GM23248 (cell line): ENCODE measurements around the gene TAOK1. TPM values are rescaled to one million over a fixed set of nuclear protein-coding genes. Genes with fewer than 3 reads are reported as not detected.

Experiments
- DNase-seq: peaks from one replicate; pipeline ENCODE4 v3.0.0-alpha.2; 2015
- H2AFZ ChIP-seq: fragments of 200-600 bp; sonication (generic); 2 replicates; pipeline ENCODE4 v1.6.1; 2016; ENCODE audit warnings: antibody characterized with exemption
- H3F3A ChIP-seq: fragments of 200-600 bp; sonication (generic); 2 replicates; pipeline ENCODE4 v1.6.1; 2016; ENCODE audit warnings: mild to moderate bottlenecking, antibody characterized with exemption, mixed run types; ENCODE audit not compliant: insufficient read depth
- H3K27ac ChIP-seq: fragments of 200-600 bp; sonication (generic); 2 replicates; pipeline ENCODE4 v1.5.1; 2016; ENCODE audit warnings: mild to moderate bottlenecking
- H3K27me3 ChIP-seq: fragments of 200-600 bp; sonication (generic); replicated peaks from 2 replicates; pipeline ENCODE4 v1.6.1; 2016; ENCODE audit warnings: mild to moderate bottlenecking; ENCODE audit not compliant: insufficient read depth
- H3K36me3 ChIP-seq: fragments of 200-600 bp; sonication (generic); 2 replicates; pipeline ENCODE4 v1.6.1; 2016; ENCODE audit warnings: low read depth, mild to moderate bottlenecking
- H3K4me1 ChIP-seq: fragments of 200-600 bp; sonication (generic); 2 replicates; pipeline ENCODE4 v1.6.1; 2016; ENCODE audit warnings: mild to moderate bottlenecking; ENCODE audit not compliant: insufficient read depth
- H3K4me2 ChIP-seq: fragments of 200-600 bp; sonication (generic); one replicate; pipeline ENCODE4 v1.6.1; 2016; ENCODE audit warnings: mild to moderate bottlenecking; ENCODE audit not compliant: unreplicated experiment
- H3K4me3 ChIP-seq: fragments of 200-600 bp; sonication (generic); 2 replicates; pipeline ENCODE4 v1.5.1; 2016; ENCODE audit warnings: mild to moderate bottlenecking
- H3K79me2 ChIP-seq: fragments of 200-600 bp; sonication (generic); 2 replicates; pipeline ENCODE4 v1.6.1; 2016; ENCODE audit warnings: mild to moderate bottlenecking; ENCODE audit not compliant: insufficient read depth
- H3K9ac ChIP-seq: fragments of 200-600 bp; sonication (generic); 2 replicates; pipeline ENCODE4 v1.6.1; 2016; ENCODE audit warnings: mild to moderate bottlenecking
- H3K9me2 ChIP-seq: fragments of 200-600 bp; sonication (generic); 2 replicates; pipeline ENCODE4 v1.6.1; 2016; ENCODE audit warnings: mixed run types, mild to moderate bottlenecking, moderate library complexity; ENCODE audit not compliant: insufficient read depth
- H3K9me3 ChIP-seq: fragments of 200-600 bp; sonication (generic); one replicate; pipeline ENCODE4 v1.6.1; 2017; ENCODE audit warnings: low read depth
- H4K20me1 ChIP-seq: fragments of 200-600 bp; sonication (generic); 2 replicates; pipeline ENCODE4 v1.6.0; 2016; ENCODE audit not compliant: insufficient read depth
- EZH2 ChIP-seq: fragments of 200-600 bp; sonication (generic); IDR thresholded peaks from 2 replicates; pipeline ENCODE4 v1.6.1; 2018; ENCODE audit warnings: antibody characterized with exemption, mild to moderate bottlenecking; ENCODE audit not compliant: insufficient read depth, poor library complexity, severe bottlenecking
- EZH2phosphoT487 ChIP-seq: fragments of 200-600 bp; sonication (generic); IDR thresholded peaks from 2 replicates; pipeline ENCODE4 v1.6.1; 2018; ENCODE audit warnings: antibody characterized with exemption, moderate library complexity, mild to moderate bottlenecking, low read depth; ENCODE audit not compliant: insufficient read depth
- WGBS, 2 experiments: methylation state at CpG; one replicate each; pipeline ENCODE4 v1.1.6; 2015 to 2017; ENCODE audit warnings: low lambda C conversion rate in 2 of 2, low coverage in 1 of 2; ENCODE audit errors: missing lambda C conversion rate in 2 of 2; 5-methylcytosine and 5-hydroxymethylcytosine counted together
- in situ Hi-C: fragments of 300-500 bp; cut with MboI; formaldehyde crosslinking; loops from 2 replicates; pipeline ENCODE4 v1.15.0; 2020
- polyA plus RNA-seq: library from polyadenylated mRNA; unstranded; fragments of >200 nt; fragmentation: Nextera tagmentation; extraction: Ambion mirVana; gene quantifications from 2 replicates; pipeline ENCODE4 v1.2.1, GENCODE V29; 2016
- total RNA-seq: library from RNA; depleted of rRNA; stranded (reverse); fragments of >200 nt; shearing (Covaris generic); gene quantifications from 2 replicates; pipeline ENCODE4 v1.2.3, GENCODE V29; 2014

TAOK1 gene
- total and polyA plus RNA-seq, 2 experiments from 2014 or later, result 7.6 to 49.9 TPM

GRCh38 chr17:29585080-29585751, 195.1 kb downstream of the TAOK1 start:
- H3K9me2 ChIP-seq, result no peaks in the 10 kb centered on the region
- peaks cover 69% of the 10 kb centered on the region for H3K79me2 ChIP-seq
- WGBS, 2 experiments, result 77 to 78% methylated on average over 8 of the region's 8 CpGs
- H3K4me1 ChIP-seq, result peaks cover 17% of the 10 kb centered on the region
- no peak overlapping the region for H3K4me3 ChIP-seq
- H3K36me3 ChIP-seq, result no peaks in the 10 kb centered on the region; the same call in 1 of the 2 replicates
- in situ Hi-C loops, result no loop called here
- no peaks in the 10 kb centered on the region for H3K27me3 ChIP-seq
- no peak for DNase-seq
- peaks cover 3% of the 10 kb centered on the region; the same call in 1 of the 2 replicates for H4K20me1 ChIP-seq
- no peaks in the 10 kb centered on the region for H3F3A ChIP-seq
- no peak overlapping the region for H3K9ac ChIP-seq
- no peaks in the 10 kb centered on the region for H3K9me3 ChIP-seq
- no peak overlapping the region for H2AFZ ChIP-seq
- H3K4me2 ChIP-seq, result no peak overlapping the region
- H3K27ac ChIP-seq, result no peak overlapping the region
- TF ChIP-seq EZH2phosphoT487 (no peak), EZH2 (no peak)

GRCh38 chr17:29586676-29587469, 196.7 kb downstream of the TAOK1 start:
- H3F3A ChIP-seq, result peaks cover 6% of the 10 kb centered on the region; the same call in 1 of the 2 replicates
- no peak overlapping the region for H3K27ac ChIP-seq
- H3K4me3 ChIP-seq, result no peak overlapping the region
- H3K9ac ChIP-seq, result peak overlapping the region; percentile 81; the same call in 1 of the 2 replicates
- in situ Hi-C loops, result no loop called here
- no peak overlapping the region for H2AFZ ChIP-seq
- H3K36me3 ChIP-seq, result no peaks in the 10 kb centered on the region; the same call in 1 of the 2 replicates
- H3K79me2 ChIP-seq, result peaks cover 69% of the 10 kb centered on the region
- DNase-seq, result no peak
- no peaks in the 10 kb centered on the region for H3K9me2 ChIP-seq
- no peaks in the 10 kb centered on the region for H3K27me3 ChIP-seq
- H4K20me1 ChIP-seq, result peaks cover 3% of the 10 kb centered on the region; the same call in 1 of the 2 replicates
- H3K9me3 ChIP-seq, result no peaks in the 10 kb centered on the region
- no peak overlapping the region for H3K4me2 ChIP-seq
- H3K4me1 ChIP-seq, result peaks cover 22% of the 10 kb centered on the region
- no peak for TF ChIP-seq EZH2phosphoT487
- no peak for TF ChIP-seq EZH2
- WGBS, 2 experiments, result 85 to 93% methylated on average over 9 of the region's 9 CpGs

GRCh38 chr17:29587591-29587990, 197.4 kb downstream of the TAOK1 start:
- peak overlapping the region; percentile 56 for H3K27ac ChIP-seq
- WGBS, 2 experiments, result 73% methylated on average over 6 of the region's 6 CpGs

GRCh38 chr17:29588017-29588561, 197.9 kb downstream of the TAOK1 start:
- DNase-seq, result peak; percentile 47
- Histone ChIP-seq H2AFZ (peak overlapping the region; percentile 54), H3K4me2 (peak overlapping the region; percentile 95), H3K4me1 (peaks cover 30% of the 10 kb centered on the region), H3K9me3 (no peaks in the 10 kb centered on the region), H3K9ac (peak overlapping the region; percentile 81), H3K27me3 (no peaks in the 10 kb centered on the region), H3K27ac (peak overlapping the region; percentile 56), H3F3A (peaks cover 15% of the 10 kb centered on the region; the same call in 1 of the 2 replicates), H3K79me2 (peaks cover 58% of the 10 kb centered on the region), H3K36me3 (no peaks in the 10 kb centered on the region), H3K9me2 (no peaks in the 10 kb centered on the region), H3K4me3 (peak overlapping the region; percentile 94), H4K20me1 (peaks cover 3% of the 10 kb centered on the region; the same call in 1 of the 2 replicates)
- TF ChIP-seq EZH2phosphoT487 (no peak), EZH2 (no peak)
- in situ Hi-C loops, result no loop called here
- WGBS, 2 experiments, result 8 to 12% methylated on average over 8 of the region's 8 CpGs

More at GRCh38 chr17:29587591-29587990, 197.4 kb downstream of the TAOK1 start:
- in situ Hi-C loops, result no loop called here
- Histone ChIP-seq H3K27me3 (no peaks in the 10 kb centered on the region), H2AFZ (no peak overlapping the region), H3K36me3 (no peaks in the 10 kb centered on the region), H3F3A (peaks cover 13% of the 10 kb centered on the region; the same call in 1 of the 2 replicates), H3K9me2 (no peaks in the 10 kb centered on the region), H3K79me2 (peaks cover 63% of the 10 kb centered on the region), H4K20me1 (peaks cover 3% of the 10 kb centered on the region; the same call in 1 of the 2 replicates), H3K4me1 (peaks cover 29% of the 10 kb centered on the region), H3K9me3 (no peaks in the 10 kb centered on the region), H3K9ac (peak overlapping the region; percentile 81), H3K4me3 (peak overlapping the region; percentile 94), H3K4me2 (peak overlapping the region; percentile 95)
- DNase-seq, result no peak
- no peak for TF ChIP-seq EZH2phosphoT487
- no peak for TF ChIP-seq EZH2
